Breast epithelium (tissue), 3 donors: ENCODE data around the gene KCTD1.

ENCODE experiments used
- CTCF ChIP-seq, 3 donors: fragments of 450-650 bp; IDR thresholded peaks; one replicate each; pipeline ENCODE4 v1.5.1; 2016 to 2017; ENCODE audit warnings: antibody characterized with exemption in 3 of 3, mild to moderate bottlenecking in 3 of 3, moderate library complexity in 3 of 3
- POLR2A ChIP-seq: fragments of 450-650 bp; IDR thresholded peaks from one replicate; pipeline ENCODE4 v1.6.1; 2016; ENCODE audit warnings: antibody characterized with exemption, mild to moderate bottlenecking, moderate library complexity
- POLR2AphosphoS5 ChIP-seq, 3 donors: sonication (generic); formaldehyde crosslinking; IDR thresholded peaks; one replicate each; pipeline ENCODE4 v1.6.1; 2017; ENCODE audit warnings: antibody characterized with exemption in 3 of 3

- TF ChIP-seq CTCF (IDR thresholded peaks at IDR 0.05) (no peak), POLR2A (no peak), POLR2AphosphoS5 (IDR thresholded peaks at IDR 0.05) (no peak)
These were observed 143.1 kb downstream of the KCTD1 start for GRCh38 chr18:26405190-26405801.
